ENCODE data around the gene UPK3BL2.
"Not testable (repeated sequence)": the region's sequence is repeated elsewhere in the genome, so short reads cannot be mapped to it uniquely, and the experiment has no call there.

The UPK3BL2 gene

DNA sequence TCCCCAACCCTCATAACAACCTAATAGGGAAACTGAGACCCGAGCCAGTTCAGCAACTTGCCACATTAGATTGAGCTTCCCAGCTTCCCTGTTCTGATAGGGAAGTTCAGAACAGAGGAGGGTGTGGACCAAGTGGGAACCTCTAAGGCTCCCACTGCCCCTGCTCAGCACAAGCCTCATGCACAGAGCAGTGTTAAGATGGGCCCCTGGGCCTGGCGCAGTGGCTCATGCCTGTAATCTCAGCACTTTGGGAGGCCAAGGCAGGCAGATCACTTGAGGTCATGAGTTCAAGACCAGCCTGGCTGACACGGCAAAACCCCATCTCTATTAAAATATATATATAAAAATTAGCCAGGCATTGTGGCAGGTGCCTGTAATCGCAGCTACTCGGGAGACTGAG is 46.2 kb downstream of the UPK3BL2 start:
- not testable (repeated sequence) for H3K4me3 ChIP-seq (ENCODE audit: low read depth, low read length)

- not testable (repeated sequence) for H3K4me3 ChIP-seq (ENCODE audit: low read depth, low read length)
These were observed 46.6 kb downstream of the UPK3BL2 start for GRCh38 chr7:102496861-102497260.

DNA sequence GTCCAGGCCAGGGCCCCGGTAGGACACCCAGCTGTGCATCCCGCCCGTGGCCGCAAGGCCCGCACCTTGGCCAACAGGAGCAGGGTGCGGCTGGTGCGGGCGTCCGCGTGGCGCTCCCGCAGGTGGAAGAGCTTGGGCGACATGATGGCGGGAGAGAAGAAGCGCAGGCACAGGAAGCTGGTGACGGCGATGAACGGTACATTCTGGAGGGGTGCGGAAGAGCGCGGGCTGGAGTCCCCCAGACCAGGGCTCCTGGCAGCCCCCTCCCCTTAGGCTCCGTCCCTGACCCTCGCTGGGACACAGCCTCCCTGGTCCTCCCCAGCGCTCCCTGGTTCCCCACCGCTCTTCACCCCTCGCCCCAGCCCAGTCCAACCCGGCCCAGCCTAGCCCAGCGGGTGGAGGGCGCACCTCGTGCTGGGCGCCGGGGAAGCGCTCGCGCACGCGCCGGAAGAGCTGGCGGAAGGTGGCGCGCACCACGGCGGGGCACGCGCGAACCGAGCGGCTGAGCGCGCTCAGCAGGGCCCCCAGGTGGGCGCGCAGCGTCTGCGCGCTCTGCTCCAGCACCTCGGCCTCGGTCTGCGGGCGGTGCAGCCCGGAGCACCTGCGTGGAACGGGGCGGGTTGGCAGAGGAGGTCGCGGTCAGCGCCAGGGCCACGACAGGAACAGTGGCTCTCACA is 48.9 kb downstream of the UPK3BL2 start:
- not testable (repeated sequence) for H3K4me3 ChIP-seq (ENCODE audit: low read depth, low read length)

DNA sequence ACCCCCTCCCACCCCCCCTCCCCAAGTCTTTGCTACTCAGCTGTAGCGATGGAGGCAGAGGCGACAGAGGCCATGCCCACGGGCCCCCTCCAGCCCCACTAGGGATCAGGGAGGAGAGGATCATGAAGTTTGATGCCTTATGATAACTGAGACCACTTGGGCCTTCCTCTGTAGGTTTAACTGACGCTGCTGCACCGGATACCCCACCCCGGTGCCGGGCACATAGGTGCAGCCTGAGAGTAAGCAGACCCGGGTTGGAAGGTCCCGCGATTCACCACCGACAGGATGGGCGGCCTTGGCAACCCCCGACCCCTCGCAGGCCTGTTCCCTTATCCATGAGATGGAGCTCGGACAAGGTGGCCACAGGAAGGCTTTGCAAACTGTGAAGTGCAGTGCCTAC is 49.5 kb downstream of the UPK3BL2 start:
- not testable (repeated sequence) for H3K4me3 ChIP-seq (ENCODE audit: low read depth, low read length)

DNA sequence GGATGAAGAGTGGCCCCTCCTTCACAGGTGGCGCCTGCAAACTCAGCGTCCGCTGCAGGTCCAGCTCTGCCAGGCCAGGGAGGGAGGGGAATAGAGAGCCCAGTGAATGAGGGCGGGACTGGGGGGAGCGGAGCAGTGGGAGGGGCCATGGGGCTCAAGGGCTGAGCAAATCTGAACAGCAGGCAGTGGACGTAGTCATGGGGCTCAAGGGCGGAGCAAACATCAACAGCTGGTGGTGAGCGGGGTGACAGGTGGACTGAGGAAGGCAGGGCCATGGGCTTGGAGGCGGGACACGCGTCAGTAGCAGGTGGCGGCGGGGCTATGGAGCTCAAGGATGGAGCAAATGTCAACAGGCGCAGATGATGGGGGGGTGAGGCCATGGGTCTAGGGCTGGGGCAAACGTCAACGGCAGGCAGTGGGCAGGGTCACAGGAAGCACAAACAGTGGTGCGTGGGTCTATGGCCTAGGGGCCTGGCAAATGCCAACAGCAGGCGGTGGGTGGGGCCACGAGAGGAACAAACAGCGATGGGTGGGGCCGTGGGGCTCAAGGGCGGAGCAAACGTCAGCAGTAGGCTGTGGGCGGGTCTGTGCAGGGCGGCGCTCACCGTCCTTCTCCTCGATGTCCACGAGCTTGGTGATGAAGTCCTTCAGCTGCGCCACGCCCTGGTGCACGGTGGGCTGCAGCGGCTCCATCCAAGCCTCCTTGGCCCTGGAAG is 50.1 kb downstream of the UPK3BL2 start:
- H3K4me3 ChIP-seq (ENCODE audit: low read depth, low read length): not testable (repeated sequence)

- H3K4me3 ChIP-seq (ENCODE audit: low read depth, low read length): not testable (repeated sequence)
These were observed 52.9 kb downstream of the UPK3BL2 start for GRCh38 chr7:102490529-102491075.
